Measurements from ENCODE around the gene SMURF2.
"Not testable (repeated sequence)": the region's sequence is repeated elsewhere in the genome, so short reads cannot be mapped to it uniquely, and the experiment has no call there.

SMURF2 gene

GRCh38 chr17:64664299-64664981 is 2.3 kb upstream of the SMURF2 start:
- not testable (repeated sequence) for DNase-seq

- not testable (repeated sequence) for DNase-seq
These were observed 1.7 kb upstream of the SMURF2 start for GRCh38 chr17:64663836-64664235.

- DNase-seq = no peak
These were observed 764 bp upstream of the SMURF2 start for GRCh38 chr17:64662774-64663367.

GRCh38 chr17:64661726-64661975 is 456 bp downstream of the SMURF2 start:
- DNase-seq = no peak

- DNase-seq = peak; percentile 22
These were observed 955 bp downstream of the SMURF2 start for GRCh38 chr17:64660978-64661725.

- not testable (repeated sequence) for DNase-seq
These were observed 1.7 kb downstream of the SMURF2 start for GRCh38 chr17:64660195-64660977.

- DNase-seq = no peak
These were observed 3.2 kb downstream of the SMURF2 start for GRCh38 chr17:64658931-64659330.

- no peak for DNase-seq
These were observed 4.4 kb downstream of the SMURF2 start for GRCh38 chr17:64657610-64658125.

GRCh38 chr17:64655704-64656103 is 6.4 kb downstream of the SMURF2 start:
- no peak for DNase-seq

GRCh38 chr17:64653985-64654355 is 8.1 kb downstream of the SMURF2 start:
- DNase-seq = no peak

GRCh38 chr17:64653325-64653984 is 8.7 kb downstream of the SMURF2 start:
- no peak for DNase-seq

GRCh38 chr17:64651889-64652288 is 10.2 kb downstream of the SMURF2 start:
- no peak for DNase-seq

GRCh38 chr17:64648234-64648633 is 13.9 kb downstream of the SMURF2 start:
- no peak for DNase-seq

- DNase-seq = no peak
These were observed 14.3 kb downstream of the SMURF2 start for GRCh38 chr17:64647817-64648216.

GRCh38 chr17:64639516-64639915 is 22.6 kb downstream of the SMURF2 start:
- no peak for DNase-seq

- DNase-seq = no peak
These were observed 23.4 kb downstream of the SMURF2 start for GRCh38 chr17:64638552-64639203.

GRCh38 chr17:64635647-64636305 is 26.3 kb downstream of the SMURF2 start:
- DNase-seq = no peak

- DNase-seq = no peak
These were observed 27.9 kb downstream of the SMURF2 start for GRCh38 chr17:64634218-64634617.

- no peak for DNase-seq
These were observed 29.5 kb downstream of the SMURF2 start for GRCh38 chr17:64632606-64633005.

GRCh38 chr17:64632194-64632593 is 29.9 kb downstream of the SMURF2 start:
- no peak for DNase-seq

GRCh38 chr17:64630309-64631223 is 31.5 kb downstream of the SMURF2 start:
- DNase-seq = no peak

All from activated effector memory CD4-positive, alpha-beta T cell treated with Interleukin-2 at 50 U/mL for 16 hours (primary cell).